Hematopoietic multipotent progenitor cell treated with erythropoietin and hydrocortisone succinate and interleukin-3 and kit ligand, for 15 days (in vitro differentiated cells): ENCODE results near the gene PPA1.
"Not testable (repeated sequence)": the region's sequence is repeated elsewhere in the genome, so short reads cannot be mapped to it uniquely, and the experiment has no call there.

ENCODE experiments used
- DNase-seq: peaks from one replicate; pipeline ENCODE4 v3.0.0-alpha.2; 2015; ENCODE audit warnings: low spot score

Gene PPA1

DNA sequence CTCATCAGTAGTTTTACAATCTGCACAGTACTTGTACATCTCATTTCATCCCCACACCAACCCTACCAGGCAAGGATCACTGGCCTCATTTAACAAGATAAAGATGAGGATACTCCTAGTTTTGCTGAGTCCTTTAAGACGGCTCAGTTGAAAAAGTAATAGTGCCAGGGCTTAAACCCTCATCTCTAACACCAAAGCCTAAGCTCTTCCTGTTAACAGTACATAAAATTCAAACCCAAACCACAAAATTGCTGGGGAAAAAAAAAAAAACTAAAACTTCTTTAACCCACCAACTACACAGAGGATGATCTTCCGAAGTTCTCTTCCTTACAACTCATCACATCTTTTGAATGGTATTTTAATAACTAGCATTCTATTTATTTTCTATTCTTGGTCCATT is 64.2 kb downstream of the PPA1 start:
- no peak for DNase-seq

- DNase-seq, result no peak
These were observed 66.0 kb downstream of the PPA1 start for GRCh38 chr10:70167246-70167645.

DNA sequence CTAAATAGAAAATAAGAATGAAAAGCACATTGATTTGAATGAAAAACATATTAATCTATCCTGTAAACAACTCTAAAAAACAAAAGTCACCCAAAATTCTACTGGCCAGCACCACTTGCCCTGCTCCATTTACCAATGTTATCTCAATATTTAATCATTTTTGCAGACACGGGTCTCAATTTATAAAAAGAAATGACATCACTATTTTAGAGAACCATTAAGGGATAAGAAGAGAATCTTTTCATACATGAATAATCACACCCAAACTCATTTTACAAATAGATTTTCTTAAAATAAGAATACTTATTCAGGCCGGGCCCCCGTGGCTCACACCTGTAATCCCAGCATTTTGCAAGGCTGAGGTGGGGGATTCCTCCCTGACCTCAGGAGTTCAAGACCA is 66.8 kb downstream of the PPA1 start:
- no peak for DNase-seq

DNA sequence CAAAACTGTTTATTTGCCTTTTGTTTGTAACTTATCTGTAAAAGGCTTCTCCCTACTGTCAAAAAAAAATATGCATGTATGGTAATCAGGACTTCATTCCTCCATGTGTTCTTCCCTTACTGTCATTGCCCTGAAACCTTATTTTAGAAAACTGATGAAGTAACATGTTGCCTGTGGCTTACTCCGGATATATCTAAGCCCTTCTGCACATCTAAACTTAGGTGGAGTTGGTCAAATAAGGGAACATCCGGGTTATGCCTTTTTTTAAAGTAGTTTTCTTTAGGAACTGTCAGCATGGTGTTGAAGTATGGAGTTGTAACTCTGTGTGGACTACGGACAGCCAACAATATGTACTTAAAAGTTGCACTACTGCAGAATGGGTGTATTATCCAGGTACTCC is 69.1 kb downstream of the PPA1 start:
- DNase-seq, result no peak

DNA sequence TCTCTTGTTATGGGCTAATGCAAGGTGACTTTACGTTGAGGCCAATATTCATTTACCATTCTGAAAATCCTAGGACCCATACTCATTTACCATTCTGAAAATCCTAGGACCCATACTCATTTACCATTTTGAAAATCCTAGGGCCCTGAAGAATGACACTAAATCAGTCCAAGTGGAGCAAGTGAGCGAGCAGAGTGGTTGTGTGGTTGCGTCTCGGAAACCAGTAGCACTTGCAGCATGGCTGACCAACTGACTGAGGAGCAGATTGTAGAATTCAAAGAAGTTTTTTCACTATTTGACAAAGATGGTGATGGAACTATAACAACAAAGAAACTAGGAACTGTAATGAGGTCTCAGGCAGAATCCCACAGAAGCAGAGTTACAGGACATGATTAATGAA is 69.8 kb downstream of the PPA1 start:
- DNase-seq, result no peak

GRCh38 chr10:70162892-70163201 is 70.4 kb downstream of the PPA1 start:
- no peak for DNase-seq

GRCh38 chr10:70162151-70162891 is 70.9 kb downstream of the PPA1 start:
- no peak for DNase-seq

GRCh38 chr10:70160798-70161197 is 72.4 kb downstream of the PPA1 start:
- DNase-seq, result no peak

DNA sequence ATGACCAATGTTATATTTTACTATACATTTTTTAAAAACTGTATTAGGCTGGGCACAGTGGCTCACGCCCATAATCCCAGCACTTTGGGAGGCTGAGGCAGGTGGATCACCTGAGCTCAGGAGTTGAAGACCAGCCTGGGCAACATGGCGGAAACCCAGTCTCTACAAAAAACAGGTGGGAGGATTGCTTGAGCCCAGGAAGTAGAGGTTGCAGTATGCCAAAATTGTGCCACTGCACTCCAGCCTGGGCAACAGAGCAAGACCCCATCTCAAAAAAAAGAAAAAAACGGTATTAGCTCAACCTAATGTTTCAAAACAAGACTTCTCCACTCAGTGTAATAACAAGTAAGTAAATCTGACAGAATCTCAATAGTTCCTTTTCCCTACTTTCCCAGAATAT is 73.9 kb downstream of the PPA1 start:
- not testable (repeated sequence) for DNase-seq

- no peak for DNase-seq
These were observed 75.1 kb downstream of the PPA1 start for GRCh38 chr10:70158113-70158512.

GRCh38 chr10:70155255-70155838 is 77.9 kb downstream of the PPA1 start:
- DNase-seq, result no peak
